Measurements from ENCODE around the gene MYORG. TPM values are rescaled to one million over a fixed set of nuclear protein-coding genes. Genes with fewer than 3 reads are reported as not detected.

The MYORG gene
- total RNA-seq, 1 donor from 2014 or later, result 5.3 TPM

DNA sequence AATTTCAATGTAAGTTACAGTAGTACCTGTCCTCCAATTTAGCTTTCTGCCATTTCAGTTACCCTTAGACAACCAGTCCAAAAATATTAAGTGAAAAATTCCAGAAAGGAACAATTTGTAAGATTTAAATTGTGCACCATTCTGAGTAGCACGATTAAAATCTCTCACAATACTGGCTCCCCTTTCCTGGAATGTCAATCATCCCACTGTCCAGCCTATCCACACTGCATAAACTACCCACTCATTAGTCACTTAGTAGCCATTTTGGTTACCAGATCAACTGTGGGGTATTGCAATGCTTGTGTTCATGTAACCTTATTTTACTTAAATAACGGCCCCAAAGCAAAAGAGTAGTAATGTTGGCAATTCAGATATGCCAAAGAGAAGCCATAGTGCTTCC lies 59.3 kb downstream of the MYORG start:
- ATAC-seq (no peak), DNase-seq (no peak)
- intact Hi-C loops (cut with micrococcal nuclease), result no loop called here

Other genes starting within 250 kb of the MYORG start
- gene UBAP1, start 197.9 kb downstream of the MYORG start, total RNA-seq, result 46.9 TPM
- 0.45 TPM for gene KIF24, start 47.6 kb downstream of the MYORG start, total RNA-seq
- gene NUDT2, start 47.3 kb downstream of the MYORG start, total RNA-seq, result 19.6 TPM
- gene FAM219A, start 81.7 kb upstream of the MYORG start, total RNA-seq, result 19.7 TPM
- gene DNAI1, start 81.9 kb upstream of the MYORG start, total RNA-seq, result not detected
- 0.40 TPM for gene ENHO, start 146.1 kb upstream of the MYORG start, total RNA-seq
- 3.3 TPM for gene CNTFR, start 212.8 kb upstream of the MYORG start, total RNA-seq
- gene RPP25L, start 235.2 kb upstream of the MYORG start, total RNA-seq, result 40.8 TPM
- gene DCTN3, start 243.6 kb upstream of the MYORG start, total RNA-seq, result 139 TPM

All from left ventricle myocardium superior (tissue), 1 donor.